Chondrocyte (in vitro differentiated cells): ENCODE results near the gene ADAM8. TPM values are rescaled to one million over a fixed set of nuclear protein-coding genes. Genes with fewer than 3 reads are reported as not detected.

ENCODE experiments used
- DNase-seq: peaks from one replicate; pipeline ENCODE4 v3.0.0; 2021; ENCODE audit warnings: mixed read lengths, low spot score
- H3K27ac Mint-ChIP-seq: one replicate; pipeline ENCODE4 v1.8.0; 2021; ENCODE audit warnings: mild to moderate bottlenecking, moderate library complexity, mixed read lengths; ENCODE audit not compliant: unreplicated experiment
- H3K27me3 Mint-ChIP-seq: 2 replicates; pipeline ENCODE4 v1.8.0; 2021; ENCODE audit warnings: low read depth, mixed read lengths
- H3K36me3 Mint-ChIP-seq: 2 replicates; pipeline ENCODE4 v1.8.0; 2021; ENCODE audit warnings: low read depth, mixed read lengths
- H3K4me1 Mint-ChIP-seq: 2 replicates; pipeline ENCODE4 v1.8.0; 2021; ENCODE audit warnings: low read depth, mild to moderate bottlenecking, mixed read lengths
- H3K4me3 Mint-ChIP-seq: one replicate; pipeline ENCODE4 v1.8.0; 2021; ENCODE audit warnings: mild to moderate bottlenecking, moderate library complexity, mixed read lengths; ENCODE audit not compliant: unreplicated experiment
- H3K9me3 Mint-ChIP-seq: 2 replicates; pipeline ENCODE4 v1.8.0; 2021; ENCODE audit warnings: low read depth, mixed read lengths
- CTCF ChIP-seq: fragments of 200-600 bp; sonication (generic); IDR thresholded peaks from 2 replicates; pipeline ENCODE4 v1.5.0; 2021; ENCODE audit warnings: antibody characterized with exemption, mild to moderate bottlenecking, moderate library complexity
- total RNA-seq: library from RNA; stranded (reverse); gene quantifications from 3 replicates; pipeline ENCODE4 v1.2.1, GENCODE V29; 2021

The ADAM8 gene
- total RNA-seq, 1 donor from 2014 or later, result 1.3 TPM

- Mint-ChIP-seq H3K4me1 (peaks cover 2% of the 10 kb centered on the region), H3K9me3 (no peaks in the 10 kb centered on the region), H3K36me3 (peaks cover 42% of the 10 kb centered on the region), H3K4me3 (no peak overlapping the region), H3K27ac (no peak overlapping the region), H3K27me3 (no peaks in the 10 kb centered on the region)
- no peak for TF ChIP-seq CTCF
- DNase-seq, result no peak
Observed at GRCh38 chr10:133299224-133299623, 22.6 kb upstream of the ADAM8 start.

GRCh38 chr10:133298466-133298865 lies 21.8 kb upstream of the ADAM8 start:
- TF ChIP-seq CTCF, result no peak
- H3K27me3 Mint-ChIP-seq, result no peaks in the 10 kb centered on the region
- no peaks in the 10 kb centered on the region for H3K9me3 Mint-ChIP-seq
- no peaks in the 10 kb centered on the region for H3K4me1 Mint-ChIP-seq
- H3K27ac Mint-ChIP-seq, result no peak overlapping the region
- H3K36me3 Mint-ChIP-seq, result peaks cover 43% of the 10 kb centered on the region
- no peak for DNase-seq
- no peak overlapping the region for H3K4me3 Mint-ChIP-seq

- no peak for DNase-seq
- no peak overlapping the region for H3K4me3 Mint-ChIP-seq
- H3K9me3 Mint-ChIP-seq, result no peaks in the 10 kb centered on the region
Observed at GRCh38 chr10:133297504-133297903, 20.8 kb upstream of the ADAM8 start.

GRCh38 chr10:133295426-133296320 lies 19.0 kb upstream of the ADAM8 start:
- Mint-ChIP-seq H3K4me3 (no peak overlapping the region), H3K27ac (no peak overlapping the region), H3K9me3 (no peaks in the 10 kb centered on the region), H3K27me3 (no peaks in the 10 kb centered on the region), H3K4me1 (no peaks in the 10 kb centered on the region), H3K36me3 (peaks cover 40% of the 10 kb centered on the region)
- no peak for DNase-seq
- no peak for TF ChIP-seq CTCF

More at GRCh38 chr10:133297504-133297903, 20.8 kb upstream of the ADAM8 start:
- Mint-ChIP-seq H3K27me3 (no peaks in the 10 kb centered on the region), H3K36me3 (peaks cover 40% of the 10 kb centered on the region), H3K4me1 (no peaks in the 10 kb centered on the region), H3K27ac (no peak overlapping the region)
- no peak for TF ChIP-seq CTCF

- TF ChIP-seq CTCF, result no peak
Observed at GRCh38 chr10:133294189-133294588, 17.5 kb upstream of the ADAM8 start.

More at GRCh38 chr10:133294189-133294588, 17.5 kb upstream of the ADAM8 start:
- Mint-ChIP-seq H3K4me3 (no peak overlapping the region), H3K27me3 (no peaks in the 10 kb centered on the region), H3K4me1 (no peaks in the 10 kb centered on the region), H3K36me3 (peaks cover 37% of the 10 kb centered on the region), H3K27ac (no peak overlapping the region), H3K9me3 (no peaks in the 10 kb centered on the region)
- DNase-seq, result no peak
